GM12865 (cell line): ENCODE measurements around the gene RSPH3.
"Not testable (repeated sequence)": the region's sequence is repeated elsewhere in the genome, so short reads cannot be mapped to it uniquely, and the experiment has no call there.

Experiments used
- DNase-seq: peaks from one replicate; pipeline ENCODE4 v3.0.0; 2010; ENCODE audit warnings: low read depth
- H3K4me3 ChIP-seq: 2 replicates; pipeline ENCODE4 v1.5.1; 2011; ENCODE audit warnings: mild to moderate bottlenecking, low read depth, low read length, control low read depth
- TF ChIP-seq, protein P1 (sequence below): IDR thresholded peaks from 2 replicates; pipeline ENCODE4 v1.5.1; 2011; ENCODE audit warnings: low read length, control low read depth, low read depth, inconsistent platforms; ENCODE audit not compliant: insufficient read depth; ENCODE audit errors: missing control alignments

Gene RSPH3

DNA sequence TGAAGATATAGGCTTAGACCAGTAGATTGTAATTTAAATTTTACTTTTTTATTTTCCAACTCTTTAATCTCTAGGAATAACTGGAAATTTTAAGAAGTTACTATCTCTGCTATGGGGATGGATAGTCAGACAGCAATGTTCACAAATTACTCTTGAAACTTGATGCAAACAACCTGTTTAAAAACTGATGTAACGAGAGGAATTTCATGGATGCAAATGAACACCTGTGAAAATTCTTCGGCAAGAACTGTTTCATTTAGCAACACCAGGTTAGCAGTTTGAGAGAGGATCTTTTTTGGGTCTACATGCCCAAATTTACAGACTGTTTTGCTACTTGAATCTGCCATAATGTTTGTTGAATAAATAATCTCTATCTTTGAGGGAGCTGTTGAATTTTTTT is 20.0 kb upstream of the RSPH3 start:
- TF ChIP-seq, protein P1, sequence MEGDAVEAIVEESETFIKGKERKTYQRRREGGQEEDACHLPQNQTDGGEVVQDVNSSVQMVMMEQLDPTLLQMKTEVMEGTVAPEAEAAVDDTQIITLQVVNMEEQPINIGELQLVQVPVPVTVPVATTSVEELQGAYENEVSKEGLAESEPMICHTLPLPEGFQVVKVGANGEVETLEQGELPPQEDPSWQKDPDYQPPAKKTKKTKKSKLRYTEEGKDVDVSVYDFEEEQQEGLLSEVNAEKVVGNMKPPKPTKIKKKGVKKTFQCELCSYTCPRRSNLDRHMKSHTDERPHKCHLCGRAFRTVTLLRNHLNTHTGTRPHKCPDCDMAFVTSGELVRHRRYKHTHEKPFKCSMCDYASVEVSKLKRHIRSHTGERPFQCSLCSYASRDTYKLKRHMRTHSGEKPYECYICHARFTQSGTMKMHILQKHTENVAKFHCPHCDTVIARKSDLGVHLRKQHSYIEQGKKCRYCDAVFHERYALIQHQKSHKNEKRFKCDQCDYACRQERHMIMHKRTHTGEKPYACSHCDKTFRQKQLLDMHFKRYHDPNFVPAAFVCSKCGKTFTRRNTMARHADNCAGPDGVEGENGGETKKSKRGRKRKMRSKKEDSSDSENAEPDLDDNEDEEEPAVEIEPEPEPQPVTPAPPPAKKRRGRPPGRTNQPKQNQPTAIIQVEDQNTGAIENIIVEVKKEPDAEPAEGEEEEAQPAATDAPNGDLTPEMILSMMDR = no peak
- DNase-seq = no peak
- no peak overlapping the region for H3K4me3 ChIP-seq

DNA sequence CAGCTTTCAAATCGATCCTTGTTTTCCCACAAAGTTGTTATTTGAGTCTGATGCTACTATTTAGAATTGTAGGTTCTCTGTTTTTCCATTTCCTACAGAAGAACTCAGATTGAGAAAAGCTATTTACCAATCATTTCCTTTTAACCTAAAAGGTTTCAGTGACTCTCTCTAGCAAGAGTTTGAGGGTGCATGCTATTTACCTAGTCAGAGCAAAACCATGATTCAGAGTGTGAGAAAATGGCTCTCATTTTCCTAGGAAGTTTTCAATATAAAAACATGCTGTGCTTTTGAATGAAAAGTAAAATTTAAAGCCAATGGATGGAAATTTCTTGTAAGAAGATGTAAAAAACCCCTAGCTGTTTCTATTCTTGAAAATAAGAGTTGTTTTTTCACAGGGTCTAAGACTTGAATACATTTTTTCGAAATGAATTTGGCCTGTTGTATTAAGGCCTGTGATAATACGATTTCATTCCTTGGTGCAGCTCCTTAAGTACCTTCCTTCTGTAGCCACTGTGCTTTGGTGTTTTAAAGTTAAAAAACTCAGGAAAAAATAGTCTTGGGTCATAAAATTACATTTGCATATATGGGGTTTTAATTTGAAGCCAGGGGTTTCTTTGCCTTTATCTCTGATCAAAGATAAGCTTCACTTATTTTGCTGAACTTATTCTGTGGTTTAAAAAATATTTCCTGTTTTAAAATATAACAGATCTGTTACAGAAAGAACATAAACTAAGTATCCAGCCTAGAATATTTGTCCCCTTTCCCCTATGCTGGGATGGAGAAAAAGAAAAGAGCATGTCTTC is 18.0 kb upstream of the RSPH3 start:
- TF ChIP-seq, protein P1 = no peak
- no peak for DNase-seq
- H3K4me3 ChIP-seq = no peak overlapping the region

DNA sequence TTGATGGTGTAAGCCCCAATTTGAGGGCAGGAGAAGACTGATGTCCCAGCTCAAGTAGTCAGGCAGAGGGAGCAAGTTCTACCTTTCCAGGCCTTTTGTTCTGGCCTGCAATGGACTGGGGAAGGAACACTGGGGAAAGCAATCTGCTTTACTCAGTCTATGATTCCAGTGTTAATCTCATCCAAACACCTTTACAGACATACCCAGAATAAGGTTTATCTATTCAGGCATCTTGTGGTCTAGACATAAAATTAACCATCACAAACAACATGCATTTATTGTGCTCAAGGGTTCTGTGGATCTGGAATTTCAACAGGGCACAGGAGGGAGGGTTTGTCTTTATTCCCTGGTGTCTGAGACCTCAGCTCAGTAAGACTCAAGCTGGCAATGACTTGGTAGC is 14.4 kb upstream of the RSPH3 start:
- no peak overlapping the region for H3K4me3 ChIP-seq
- DNase-seq = no peak
- TF ChIP-seq, protein P1 = no peak

DNA sequence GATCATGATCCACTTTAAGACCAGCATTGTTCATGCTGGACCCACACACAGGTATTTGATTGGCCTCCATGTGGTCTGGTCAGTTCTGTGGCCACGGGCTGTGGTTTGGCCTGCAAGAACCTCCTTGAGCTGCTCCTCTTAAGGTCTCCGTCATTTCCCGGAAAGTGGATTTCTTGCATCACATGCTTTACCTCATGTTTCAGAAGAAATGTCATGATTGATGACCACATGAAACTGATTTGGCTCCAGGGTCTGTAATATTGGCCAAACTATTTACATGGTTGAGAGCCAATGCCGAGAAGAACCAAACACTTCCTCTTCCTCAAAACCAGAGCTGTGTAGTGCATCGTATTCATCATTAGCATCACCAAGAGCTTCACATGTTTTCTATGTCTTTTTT is 13.2 kb upstream of the RSPH3 start:
- no peak for DNase-seq
- H3K4me3 ChIP-seq = no peak overlapping the region
- TF ChIP-seq, protein P1 = no peak

- no peak for DNase-seq
- H3K4me3 ChIP-seq = no peak overlapping the region
- TF ChIP-seq, protein P1 = no peak
These were observed 12.2 kb upstream of the RSPH3 start for GRCh38 chr6:159012201-159012600.

- DNase-seq, H3K4me3 ChIP-seq: not testable (repeated sequence)
These were observed 10.1 kb upstream of the RSPH3 start for GRCh38 chr6:159010037-159010612.

- H3K4me3 ChIP-seq = peak overlapping the region; percentile 58
- DNase-seq = peak; percentile 71
- TF ChIP-seq, protein P1 = peak; percentile 47
These were observed 8.8 kb upstream of the RSPH3 start for GRCh38 chr6:159008656-159009288.
